Stimulated activated CD8-positive, alpha-beta memory T cell treated with anti-CD3 and anti-CD28 coated beads, Interleukin-7, amount 100 ng/mL, for 48 hours (primary cell): ENCODE measurements around the gene FAM117A.
"Not testable (repeated sequence)": the region's sequence is repeated elsewhere in the genome, so short reads cannot be mapped to it uniquely, and the experiment has no call there.

Source experiments
- DNase-seq, 2 donors: peaks; one replicate each; pipeline ENCODE4 v3.0.0-alpha.2; 2020; ENCODE audit warnings: low read depth in 1 of 2; ENCODE audit errors: extremely low read depth in 1 of 2

FAM117A gene

GRCh38 chr17:49681106-49681979, 82.6 kb downstream of the FAM117A start:
- DNase-seq, result no peak

- DNase-seq, result no peak
These were observed 83.6 kb downstream of the FAM117A start for GRCh38 chr17:49680314-49680713.

GRCh38 chr17:49677933-49678847, 85.7 kb downstream of the FAM117A start, which contains the start of gene SPOP:
SPOP (minus strand) TSS chr17:49678097; CDS start chr17:49622810, 55,287 bp downstream.
- peak; percentile 98 to 99 for DNase-seq

GRCh38 chr17:49677134-49677932, 86.6 kb downstream of the FAM117A start:
- DNase-seq, result peak; percentile 90 to 94

GRCh38 chr17:49676276-49676868, 87.6 kb downstream of the FAM117A start:
- DNase-seq, result no peak

- no peak for DNase-seq
These were observed 89.4 kb downstream of the FAM117A start for GRCh38 chr17:49674507-49674906.

- DNase-seq, result not testable (repeated sequence)
These were observed 90.3 kb downstream of the FAM117A start for GRCh38 chr17:49673679-49674078.

GRCh38 chr17:49670641-49671040, 93.3 kb downstream of the FAM117A start:
- DNase-seq, result no peak

GRCh38 chr17:49670002-49670401, 93.9 kb downstream of the FAM117A start:
- no peak for DNase-seq

GRCh38 chr17:49667854-49668253, 96.1 kb downstream of the FAM117A start:
- DNase-seq, result no peak

GRCh38 chr17:49664706-49665211, 99.2 kb downstream of the FAM117A start:
- no peak for DNase-seq
